C4-2B (cell line): ENCODE results near the gene KIAA1549.

ENCODE experiments used
- H3K27ac ChIP-seq: fragments of 450-650 bp; 2 replicates; pipeline ENCODE4 v1.5.1; 2017
- ZFX ChIP-seq: fragments of 450-650 bp; IDR thresholded peaks from 2 replicates; pipeline ENCODE4 v1.6.1; 2017
- TF ChIP-seq, protein P1 (sequence below): fragments of 450-650 bp; conservative IDR thresholded peaks from 2 replicates; pipeline ENCODE4 v1.5.1; 2017; ENCODE audit warnings: mild to moderate bottlenecking

Gene KIAA1549

DNA sequence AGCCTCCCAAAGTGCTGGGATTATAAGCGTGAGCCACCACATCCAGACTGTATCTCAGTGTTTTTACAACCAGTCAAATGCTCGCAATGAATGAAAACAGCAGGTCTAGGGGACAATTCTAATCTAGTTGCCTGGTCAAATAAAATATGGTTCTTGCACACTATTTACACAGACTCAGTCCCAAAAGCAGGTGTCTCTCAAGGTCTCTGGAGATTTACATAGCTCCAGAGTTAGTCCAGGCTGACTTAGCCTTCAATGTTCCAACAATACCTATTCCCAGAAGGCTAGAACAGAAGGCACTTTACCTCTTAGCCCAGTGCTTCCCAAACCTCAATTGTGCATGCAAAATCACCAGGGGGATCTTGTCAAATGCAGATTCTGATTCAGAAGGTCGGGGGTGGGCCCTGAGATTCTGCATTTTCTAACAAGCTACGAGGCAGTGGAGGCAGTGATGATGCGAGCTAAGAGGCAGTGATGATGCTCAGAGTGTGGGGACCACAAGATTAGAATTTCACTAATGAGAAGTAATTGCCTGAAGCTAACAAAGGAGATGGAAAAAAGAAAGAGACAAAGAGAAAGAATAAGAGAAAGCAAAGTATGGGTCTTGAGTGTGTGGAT, 6.4 kb downstream of the KIAA1549 start:
- TF ChIP-seq ZFX, result no peak
- TF ChIP-seq, protein P1, sequence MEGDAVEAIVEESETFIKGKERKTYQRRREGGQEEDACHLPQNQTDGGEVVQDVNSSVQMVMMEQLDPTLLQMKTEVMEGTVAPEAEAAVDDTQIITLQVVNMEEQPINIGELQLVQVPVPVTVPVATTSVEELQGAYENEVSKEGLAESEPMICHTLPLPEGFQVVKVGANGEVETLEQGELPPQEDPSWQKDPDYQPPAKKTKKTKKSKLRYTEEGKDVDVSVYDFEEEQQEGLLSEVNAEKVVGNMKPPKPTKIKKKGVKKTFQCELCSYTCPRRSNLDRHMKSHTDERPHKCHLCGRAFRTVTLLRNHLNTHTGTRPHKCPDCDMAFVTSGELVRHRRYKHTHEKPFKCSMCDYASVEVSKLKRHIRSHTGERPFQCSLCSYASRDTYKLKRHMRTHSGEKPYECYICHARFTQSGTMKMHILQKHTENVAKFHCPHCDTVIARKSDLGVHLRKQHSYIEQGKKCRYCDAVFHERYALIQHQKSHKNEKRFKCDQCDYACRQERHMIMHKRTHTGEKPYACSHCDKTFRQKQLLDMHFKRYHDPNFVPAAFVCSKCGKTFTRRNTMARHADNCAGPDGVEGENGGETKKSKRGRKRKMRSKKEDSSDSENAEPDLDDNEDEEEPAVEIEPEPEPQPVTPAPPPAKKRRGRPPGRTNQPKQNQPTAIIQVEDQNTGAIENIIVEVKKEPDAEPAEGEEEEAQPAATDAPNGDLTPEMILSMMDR, result no peak
- no peak overlapping the region for H3K27ac ChIP-seq

DNA sequence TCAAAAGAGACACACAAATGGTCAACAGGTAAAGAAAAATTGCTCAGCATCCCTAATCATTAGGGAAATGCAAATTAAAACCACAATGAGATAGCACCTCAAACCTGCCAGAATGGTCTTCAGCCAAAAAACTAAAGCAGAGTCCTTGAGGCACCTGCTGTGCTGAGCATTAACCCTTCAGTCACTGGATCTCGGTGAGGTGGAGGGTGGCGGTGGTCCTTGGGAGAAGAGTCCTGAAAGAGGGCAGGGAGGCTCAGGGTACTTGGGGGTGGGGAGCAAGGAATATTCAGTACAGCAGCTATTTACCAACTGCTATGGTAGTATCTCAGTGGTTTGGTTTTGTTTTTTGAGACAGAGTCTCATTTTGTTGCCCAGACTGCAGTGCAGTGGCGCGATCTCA, 7.1 kb downstream of the KIAA1549 start:
- TF ChIP-seq, protein P1, result no peak
- TF ChIP-seq ZFX, result no peak
- no peak overlapping the region for H3K27ac ChIP-seq

GRCh38 chr7:138970952-138971351, 10.2 kb downstream of the KIAA1549 start:
- H3K27ac ChIP-seq, result no peak overlapping the region
- no peak for TF ChIP-seq ZFX
- TF ChIP-seq, protein P1, result no peak

GRCh38 chr7:138970446-138970845, 10.7 kb downstream of the KIAA1549 start:
- no peak overlapping the region for H3K27ac ChIP-seq
- TF ChIP-seq, protein P1, result no peak
- TF ChIP-seq ZFX, result no peak

GRCh38 chr7:138967159-138967558, 14.0 kb downstream of the KIAA1549 start:
- no peak for TF ChIP-seq ZFX
- TF ChIP-seq, protein P1, result no peak

DNA sequence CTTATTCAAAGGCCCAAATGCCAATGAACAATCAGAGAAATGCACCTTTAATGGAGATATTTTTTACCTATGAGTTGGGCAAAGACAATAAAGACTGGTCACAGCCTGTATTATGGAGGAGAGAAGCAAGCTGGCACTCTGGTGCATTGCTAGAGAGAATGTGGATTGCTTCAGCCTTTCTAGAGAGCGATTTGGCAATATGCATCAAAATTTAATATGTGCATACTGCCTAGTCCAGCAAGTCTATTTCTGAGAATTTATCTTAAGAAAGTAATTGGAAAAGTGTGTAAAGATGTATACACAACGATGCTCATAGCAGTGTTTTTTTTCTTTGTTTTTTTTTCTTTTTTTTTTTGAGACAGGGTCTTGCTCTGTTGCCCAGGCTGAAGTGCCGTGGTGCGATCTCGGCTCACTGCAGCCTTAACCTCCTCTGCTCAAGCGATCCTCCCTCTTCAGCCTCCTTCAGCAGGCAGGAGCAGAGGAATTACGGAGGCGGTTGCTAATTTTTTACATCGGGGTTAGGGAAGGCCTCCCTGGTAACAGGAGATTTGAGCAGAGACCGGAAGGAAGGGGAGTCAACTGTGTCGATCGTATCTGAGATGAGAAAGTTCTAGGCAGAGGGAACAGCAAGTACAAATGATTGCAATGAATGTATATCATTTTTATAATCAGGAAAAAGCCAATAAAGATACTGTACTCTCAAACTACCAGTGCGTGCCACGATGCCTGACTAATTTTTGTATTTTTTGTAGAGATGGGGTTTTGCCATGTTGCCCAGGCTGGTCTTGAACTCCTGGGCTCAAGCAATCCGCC, 16.4 kb downstream of the KIAA1549 start:
- TF ChIP-seq, protein P1, result no peak
- no peak for TF ChIP-seq ZFX
- no peak overlapping the region; the same call in 1 of the 2 replicates for H3K27ac ChIP-seq

More at GRCh38 chr7:138967159-138967558, 14.0 kb downstream of the KIAA1549 start:
- H3K27ac ChIP-seq, result no peak overlapping the region

DNA sequence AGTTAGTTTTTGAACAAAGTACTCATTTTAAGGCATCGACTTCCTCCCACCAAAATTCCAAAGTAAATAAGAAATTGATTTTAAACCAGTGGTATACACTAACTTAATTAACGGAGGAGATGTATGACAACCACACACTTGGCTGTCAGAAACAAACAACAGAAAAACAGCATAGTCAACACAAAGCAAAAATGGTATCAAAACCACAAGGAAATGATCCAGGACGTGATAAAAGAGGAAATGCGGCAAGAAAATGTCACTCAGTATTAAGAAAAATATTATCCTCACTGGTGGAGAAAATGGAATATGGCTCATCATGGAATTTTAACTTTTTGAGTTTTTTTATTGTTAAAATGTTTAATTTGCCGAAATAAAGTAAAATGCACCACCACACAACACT, 17.5 kb downstream of the KIAA1549 start:
- peak overlapping the region; percentile 49 for H3K27ac ChIP-seq
- TF ChIP-seq, protein P1, result no peak
- no peak for TF ChIP-seq ZFX
